ENCODE measurements around the gene SETD3. TPM values are rescaled to one million over a fixed set of nuclear protein-coding genes. Genes with fewer than 3 reads are reported as not detected.

SETD3 gene
- total and polyA plus RNA-seq, 2 experiments from 2014 or later, result 43.3 to 54.6 TPM

DNA sequence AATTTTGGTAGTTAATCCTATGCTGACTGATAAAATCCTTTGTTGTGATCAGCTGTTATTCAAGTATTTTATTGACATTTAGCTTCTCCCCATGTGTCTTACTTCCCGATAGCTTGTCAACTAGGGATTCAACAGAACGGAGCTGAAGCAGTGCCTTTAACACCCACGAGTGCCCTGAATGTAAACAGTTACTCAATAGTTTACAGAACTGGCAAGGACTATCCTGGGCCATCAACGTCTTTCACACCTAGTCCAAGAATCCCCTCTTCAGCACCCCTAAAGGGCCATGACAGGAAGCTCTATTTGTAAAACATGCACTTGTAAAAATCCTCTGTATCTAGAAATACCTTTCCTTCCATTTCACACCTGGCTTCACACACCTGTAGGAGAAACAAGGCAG, 45.3 kb downstream of the SETD3 start:
- H3K79me2 ChIP-seq (ENCODE audit: insufficient read depth), result peaks cover 26% of the 10 kb centered on the region
- no peak overlapping the region for H3K9ac ChIP-seq
- no peak for TF ChIP-seq EZH2 (IDR thresholded peaks at IDR 0.05; ENCODE audit: insufficient read depth, poor library complexity, severe bottlenecking)
- no peak for TF ChIP-seq EZH2phosphoT487 (IDR thresholded peaks at IDR 0.05; ENCODE audit: insufficient read depth, low read depth)
- 53 to 59% methylated on average over 4 of the region's 4 CpGs for WGBS, 2 experiments (ENCODE audit: low coverage in 1 of 2, low lambda C conversion rate in 2 of 2, missing lambda C conversion rate in 2 of 2)
- no peak for DNase-seq
- no peaks in the 10 kb centered on the region for H3F3A ChIP-seq (ENCODE audit: insufficient read depth)
- no peak overlapping the region for H2AFZ ChIP-seq
- H3K9me3 ChIP-seq (ENCODE audit: low read depth), result no peaks in the 10 kb centered on the region
- in situ Hi-C loops (cut with MboI), result no loop called here
- no peaks in the 10 kb centered on the region for H3K9me2 ChIP-seq (ENCODE audit: insufficient read depth)
- no peaks in the 10 kb centered on the region; the same call in 1 of the 2 replicates for H3K36me3 ChIP-seq (ENCODE audit: low read depth)
- H3K4me1 ChIP-seq (ENCODE audit: insufficient read depth), result no peaks in the 10 kb centered on the region
- no peaks in the 10 kb centered on the region for H4K20me1 ChIP-seq (ENCODE audit: insufficient read depth)
- no peak overlapping the region for H3K27ac ChIP-seq
- H3K27me3 ChIP-seq (replicated peaks; ENCODE audit: insufficient read depth), result no peaks in the 10 kb centered on the region
- H3K4me2 ChIP-seq (ENCODE audit: unreplicated experiment), result no peak overlapping the region
- no peak overlapping the region for H3K4me3 ChIP-seq

GRCh38 chr14:99432485-99432884, 48.2 kb downstream of the SETD3 start:
- Histone ChIP-seq H4K20me1 (ENCODE audit: insufficient read depth) (no peaks in the 10 kb centered on the region), H3F3A (ENCODE audit: insufficient read depth) (peaks cover 9% of the 10 kb centered on the region; the same call in 1 of the 2 replicates), H2AFZ (no peak overlapping the region), H3K4me2 (ENCODE audit: unreplicated experiment) (no peak overlapping the region), H3K4me1 (ENCODE audit: insufficient read depth) (peaks cover 9% of the 10 kb centered on the region), H3K4me3 (no peak overlapping the region), H3K9ac (no peak overlapping the region), H3K36me3 (ENCODE audit: low read depth) (peaks cover 11% of the 10 kb centered on the region; the same call in 1 of the 2 replicates), H3K27me3 (replicated peaks; ENCODE audit: insufficient read depth) (no peaks in the 10 kb centered on the region), H3K9me2 (ENCODE audit: insufficient read depth) (no peaks in the 10 kb centered on the region), H3K79me2 (ENCODE audit: insufficient read depth) (peaks cover 39% of the 10 kb centered on the region), H3K9me3 (ENCODE audit: low read depth) (no peaks in the 10 kb centered on the region), H3K27ac (no peak overlapping the region)
- no peak for DNase-seq
- TF ChIP-seq EZH2phosphoT487 (IDR thresholded peaks at IDR 0.05; ENCODE audit: insufficient read depth, low read depth) (no peak), EZH2 (IDR thresholded peaks at IDR 0.05; ENCODE audit: insufficient read depth, poor library complexity, severe bottlenecking) (no peak)
- 83 to 93% methylated on average over 1 of the region's 1 CpG for WGBS, 2 experiments (ENCODE audit: low coverage in 1 of 2, low lambda C conversion rate in 2 of 2, missing lambda C conversion rate in 2 of 2)
- in situ Hi-C loops (cut with MboI), result no loop called here

DNA sequence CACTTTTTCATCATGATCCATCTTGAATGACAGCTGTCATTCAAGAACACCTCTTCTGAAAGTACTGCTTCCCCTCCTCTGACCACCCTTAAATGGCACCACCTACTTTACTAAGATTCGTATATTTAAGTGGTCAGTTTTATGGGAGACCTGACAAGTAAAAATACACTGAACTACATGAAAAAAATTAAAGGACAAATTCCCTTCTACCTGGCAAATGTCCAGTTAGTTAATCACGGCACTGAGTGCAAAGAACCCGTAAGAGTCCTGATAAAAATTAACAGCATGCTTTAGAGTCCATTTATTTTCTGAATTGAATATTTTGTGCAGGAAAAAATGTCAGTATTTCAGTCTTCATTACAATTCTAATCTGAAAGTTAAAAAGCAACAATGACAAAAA, 48.7 kb downstream of the SETD3 start:
- H3K4me3 ChIP-seq, result no peak overlapping the region
- H3K79me2 ChIP-seq (ENCODE audit: insufficient read depth), result peaks cover 39% of the 10 kb centered on the region
- WGBS, 2 experiments (ENCODE audit: low coverage in 1 of 2, low lambda C conversion rate in 2 of 2, missing lambda C conversion rate in 2 of 2), result 55 to 67% methylated on average over 3 of the region's 3 CpGs
- no peak overlapping the region for H3K27ac ChIP-seq
- no peaks in the 10 kb centered on the region for H3K9me3 ChIP-seq (ENCODE audit: low read depth)
- H3K9ac ChIP-seq, result no peak overlapping the region
- H3F3A ChIP-seq (ENCODE audit: insufficient read depth), result peaks cover 12% of the 10 kb centered on the region; the same call in 1 of the 2 replicates
- no peak overlapping the region for H2AFZ ChIP-seq
- no peaks in the 10 kb centered on the region for H3K27me3 ChIP-seq (replicated peaks; ENCODE audit: insufficient read depth)
- H3K36me3 ChIP-seq (ENCODE audit: low read depth), result peaks cover 11% of the 10 kb centered on the region; the same call in 1 of the 2 replicates
- in situ Hi-C loops (cut with MboI), result no loop called here
- TF ChIP-seq EZH2 (IDR thresholded peaks at IDR 0.05; ENCODE audit: insufficient read depth, poor library complexity, severe bottlenecking), result no peak
- no peak for TF ChIP-seq EZH2phosphoT487 (IDR thresholded peaks at IDR 0.05; ENCODE audit: insufficient read depth, low read depth)
- no peak for DNase-seq
- H3K9me2 ChIP-seq (ENCODE audit: insufficient read depth), result no peaks in the 10 kb centered on the region
- H3K4me2 ChIP-seq (ENCODE audit: unreplicated experiment), result no peak overlapping the region
- no peaks in the 10 kb centered on the region for H4K20me1 ChIP-seq (ENCODE audit: insufficient read depth)
- peaks cover 13% of the 10 kb centered on the region for H3K4me1 ChIP-seq (ENCODE audit: insufficient read depth)

DNA sequence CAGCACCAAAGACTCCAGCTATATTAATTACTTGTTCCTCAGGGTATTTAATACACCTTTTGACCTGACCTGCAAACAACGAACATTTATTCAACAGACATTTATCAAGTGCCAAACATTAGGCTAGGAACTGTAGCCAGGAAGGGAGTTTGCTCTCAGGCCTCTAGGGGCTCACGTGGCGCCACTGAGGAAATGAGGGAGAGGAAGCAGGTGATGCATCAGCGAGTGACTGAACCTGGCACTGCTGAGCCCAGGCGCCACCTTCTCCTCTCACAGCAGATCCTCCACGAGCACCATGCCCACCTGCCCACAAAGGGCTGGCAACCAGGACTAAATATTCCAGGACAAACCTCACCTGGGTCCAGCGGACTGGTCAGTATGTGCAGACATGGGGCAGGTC, 50.2 kb downstream of the SETD3 start:
- no peak overlapping the region for H3K27ac ChIP-seq

More for the DNA sequence above, 50.2 kb downstream of the SETD3 start:
- Histone ChIP-seq H3K79me2 (ENCODE audit: insufficient read depth) (peaks cover 37% of the 10 kb centered on the region), H3K4me1 (ENCODE audit: insufficient read depth) (peaks cover 13% of the 10 kb centered on the region), H4K20me1 (ENCODE audit: insufficient read depth) (0 out of 2 replicates have a peak, but pooled peaks cover 3% of the 10 kb centered on the region), H3F3A (ENCODE audit: insufficient read depth) (peaks cover 12% of the 10 kb centered on the region; the same call in 1 of the 2 replicates), H3K9me2 (ENCODE audit: insufficient read depth) (no peaks in the 10 kb centered on the region), H2AFZ (no peak overlapping the region), H3K4me2 (ENCODE audit: unreplicated experiment) (no peak overlapping the region), H3K9ac (no peak overlapping the region), H3K36me3 (ENCODE audit: low read depth) (peaks cover 11% of the 10 kb centered on the region; the same call in 1 of the 2 replicates), H3K27me3 (replicated peaks; ENCODE audit: insufficient read depth) (no peaks in the 10 kb centered on the region), H3K4me3 (no peak overlapping the region), H3K9me3 (ENCODE audit: low read depth) (no peaks in the 10 kb centered on the region)
- WGBS, 2 experiments (ENCODE audit: low coverage in 1 of 2, low lambda C conversion rate in 2 of 2, missing lambda C conversion rate in 2 of 2), result 88 to 94% methylated on average over 7 of the region's 7 CpGs
- DNase-seq, result peak; percentile 24
- TF ChIP-seq EZH2 (IDR thresholded peaks at IDR 0.05; ENCODE audit: insufficient read depth, poor library complexity, severe bottlenecking) (no peak), EZH2phosphoT487 (IDR thresholded peaks at IDR 0.05; ENCODE audit: insufficient read depth, low read depth) (no peak)
- in situ Hi-C loops (cut with MboI), result no loop called here

Measured in GM23248 (cell line).